ENCODE results near the gene MTUS2.

The MTUS2 gene

GRCh38 chr13:29106651-29107050 is 286.5 kb downstream of the MTUS2 start:
- DNase-seq (ENCODE audit: low read depth in 2 of 2): no peak

DNA sequence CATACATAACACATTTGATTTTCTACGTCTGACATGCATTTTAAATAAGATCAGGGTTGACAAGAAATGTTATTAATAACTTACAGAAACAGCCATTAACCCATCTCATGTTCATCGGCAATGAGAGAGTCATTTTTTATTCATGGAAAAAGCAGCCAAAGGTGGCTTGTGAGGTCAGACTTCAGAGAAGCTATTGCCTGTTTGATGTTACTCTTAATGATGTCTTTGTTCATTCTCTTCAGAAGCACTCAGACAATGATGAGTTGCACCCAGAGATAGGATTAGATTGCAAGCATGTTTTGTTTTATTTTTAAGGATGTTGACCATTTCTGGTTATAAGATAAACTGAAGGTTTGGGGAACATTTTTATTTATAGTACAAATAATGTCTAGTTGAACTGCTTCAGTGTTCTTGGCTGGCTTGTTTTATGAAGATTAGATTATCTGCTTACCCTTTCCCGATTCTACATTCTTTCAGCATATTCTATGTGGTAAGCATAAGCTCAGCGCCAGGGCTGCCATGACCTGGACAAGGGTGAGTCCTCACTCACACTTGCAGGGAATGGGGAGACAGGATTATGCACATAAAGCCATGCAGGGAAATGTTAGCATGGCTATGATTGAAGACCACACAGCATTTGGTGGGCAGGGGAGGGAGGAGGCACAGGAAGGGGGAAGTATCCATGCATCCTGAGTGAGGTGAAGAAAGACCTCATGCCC is 288.1 kb downstream of the MTUS2 start:
- DNase-seq (ENCODE audit: low read depth in 2 of 2): no peak

DNA sequence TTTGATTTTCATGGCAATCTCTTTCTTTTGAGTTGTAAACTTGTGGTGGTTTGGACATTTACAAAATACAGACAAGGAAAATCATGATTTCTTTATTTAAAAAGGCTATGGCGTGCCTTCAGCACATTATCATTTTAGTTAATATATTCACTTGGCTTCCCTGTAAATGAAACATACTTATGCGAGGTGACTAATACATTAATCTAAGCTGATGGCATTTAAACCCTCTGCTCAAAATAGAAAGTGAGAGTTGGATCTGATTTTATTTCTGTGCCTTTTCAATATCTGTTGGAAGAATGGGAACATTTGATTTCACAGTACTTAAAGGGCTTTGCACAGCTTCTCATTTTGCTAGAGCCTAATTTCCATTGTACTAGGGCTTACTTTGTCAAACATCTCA is 289.8 kb downstream of the MTUS2 start:
- DNase-seq (ENCODE audit: low read depth in 2 of 2): no peak

- no peak for DNase-seq (ENCODE audit: low read depth in 2 of 2)
Observed at GRCh38 chr13:29111446-29111845, 291.3 kb downstream of the MTUS2 start.

- DNase-seq (ENCODE audit: low read depth in 2 of 2): no peak
Observed at GRCh38 chr13:29115842-29116241, 295.7 kb downstream of the MTUS2 start.

GRCh38 chr13:29117663-29118062 is 297.5 kb downstream of the MTUS2 start:
- no peak for DNase-seq (ENCODE audit: low read depth in 2 of 2)

DNA sequence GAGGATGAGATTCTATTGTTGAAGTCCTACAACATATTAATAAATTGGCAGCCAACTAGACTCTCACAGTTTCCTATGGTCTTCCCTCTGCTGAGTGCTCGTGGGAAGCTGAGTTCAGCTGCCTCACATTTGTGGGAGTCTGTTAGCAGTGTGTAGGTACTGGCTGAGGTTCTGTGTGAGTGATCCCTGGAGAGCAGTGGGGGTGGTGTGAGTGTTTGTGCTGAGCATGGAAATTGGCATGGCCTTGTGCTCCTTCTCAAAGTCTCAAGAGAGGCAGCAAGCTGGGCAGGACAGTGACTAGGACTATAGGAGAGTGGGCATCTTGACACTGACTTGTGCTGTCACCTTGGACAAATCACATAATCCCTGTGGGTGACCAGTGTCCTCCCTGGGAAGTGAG is 298.3 kb downstream of the MTUS2 start:
- DNase-seq (ENCODE audit: low read depth in 2 of 2): no peak

DNA sequence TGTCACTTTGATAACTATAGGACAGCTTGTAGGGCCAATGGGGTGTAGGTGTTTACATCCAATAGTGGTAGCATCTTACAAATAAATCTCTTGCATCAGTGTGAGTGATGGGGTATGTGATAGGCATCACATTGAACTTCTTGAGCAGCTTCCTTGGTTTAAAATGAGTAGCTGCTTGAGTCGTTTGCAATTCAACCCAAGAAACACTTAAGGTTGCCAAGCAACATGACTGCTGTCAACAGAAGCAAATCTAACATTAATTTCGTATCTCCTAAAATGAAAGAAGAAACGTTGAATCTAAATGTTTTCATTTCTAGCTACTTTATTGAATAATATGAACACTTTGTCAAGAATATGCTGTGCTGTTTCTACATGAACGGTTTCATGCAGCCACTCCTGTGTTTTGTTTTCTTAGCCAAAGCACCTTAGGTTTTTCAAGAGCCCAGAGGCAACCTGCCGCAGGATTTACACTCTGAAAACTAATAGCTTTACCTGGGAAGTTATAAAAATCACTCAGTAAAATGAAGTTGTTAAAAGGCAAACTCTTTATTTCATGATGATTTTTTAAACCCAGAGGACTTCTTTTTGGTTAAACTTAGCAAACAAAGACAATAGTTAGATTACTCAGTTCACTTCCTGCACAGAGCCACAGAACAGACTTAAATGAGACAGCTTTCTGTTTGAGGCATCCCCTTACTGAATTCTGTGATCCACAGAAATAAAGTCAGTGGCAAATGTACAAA is 305.2 kb downstream of the MTUS2 start:
- DNase-seq (ENCODE audit: low read depth in 2 of 2): no peak

- no peak for DNase-seq (ENCODE audit: low read depth in 2 of 2)
Observed at GRCh38 chr13:29125934-29126424, 305.8 kb downstream of the MTUS2 start.

GRCh38 chr13:29129616-29130015 is 309.5 kb downstream of the MTUS2 start:
- DNase-seq (ENCODE audit: low read depth in 2 of 2): no peak

- DNase-seq (ENCODE audit: low read depth in 2 of 2): no peak
Observed at GRCh38 chr13:29131159-29131558, 311.0 kb downstream of the MTUS2 start.

GRCh38 chr13:29131881-29132668 is 311.9 kb downstream of the MTUS2 start:
- no peak for DNase-seq (ENCODE audit: low read depth in 2 of 2)

- DNase-seq (ENCODE audit: low read depth in 2 of 2): no peak
Observed at GRCh38 chr13:29136341-29136740, 316.2 kb downstream of the MTUS2 start.

DNA sequence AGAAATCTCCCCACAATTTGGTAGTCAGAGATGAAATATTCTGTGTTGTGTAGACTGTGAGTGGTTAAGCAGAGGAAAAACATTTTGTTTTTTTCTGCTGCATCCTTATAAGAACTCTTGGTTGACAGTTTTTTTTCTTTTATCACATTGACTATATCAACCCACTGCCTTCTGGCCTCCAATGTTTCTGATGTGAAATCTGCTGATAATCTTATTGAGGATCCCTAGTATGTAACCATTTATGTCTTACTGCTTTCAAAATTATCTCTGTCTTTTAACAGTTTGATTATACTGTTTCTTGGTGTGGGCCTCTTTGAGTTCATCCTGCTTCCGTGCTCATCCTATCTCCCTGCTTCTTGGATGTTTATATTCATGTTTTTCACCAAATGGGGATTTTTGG is 316.9 kb downstream of the MTUS2 start:
- no peak for DNase-seq (ENCODE audit: low read depth in 2 of 2)

DNA sequence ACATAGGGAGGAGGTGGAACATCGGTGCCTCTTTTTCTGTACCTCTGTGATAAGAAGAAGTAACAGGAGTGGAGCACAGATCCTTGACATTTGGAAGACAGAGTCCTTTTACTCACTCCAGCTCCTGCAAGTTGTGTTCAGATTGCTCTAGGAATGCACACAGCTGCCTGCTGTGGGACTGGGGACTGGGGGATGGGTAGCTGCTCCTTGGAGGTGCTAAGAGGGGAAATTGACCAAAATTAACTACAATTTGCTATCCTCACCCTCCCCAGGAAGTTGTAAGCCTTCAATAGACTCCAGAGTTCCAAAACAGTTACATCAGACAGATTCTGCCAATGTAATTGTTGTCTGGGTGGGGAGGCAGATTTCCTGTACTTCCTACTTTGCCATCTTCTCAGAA is 317.9 kb downstream of the MTUS2 start:
- DNase-seq (ENCODE audit: low read depth in 2 of 2): no peak

DNA sequence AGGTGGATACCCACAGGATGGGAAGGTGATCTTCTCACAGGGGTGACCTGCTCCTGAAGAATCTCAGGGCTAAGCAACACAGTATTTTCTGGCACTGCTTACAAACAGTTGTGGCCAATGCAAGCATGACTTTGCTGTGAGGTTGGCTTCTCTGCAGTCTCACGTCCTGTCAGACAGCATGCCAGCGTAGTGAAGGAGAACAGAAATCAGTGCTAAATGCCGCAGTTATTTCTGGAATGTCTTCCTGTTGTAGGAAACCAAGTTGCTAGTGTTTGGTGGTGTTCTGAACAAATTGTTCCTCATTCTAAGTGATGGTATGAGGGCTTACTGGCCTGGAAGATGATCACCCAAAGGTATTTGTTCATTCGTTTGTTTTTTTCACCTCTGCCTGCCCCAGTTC is 320.1 kb downstream of the MTUS2 start:
- no peak for DNase-seq (ENCODE audit: low read depth in 2 of 2)

GRCh38 chr13:29143847-29144246 is 323.7 kb downstream of the MTUS2 start:
- DNase-seq (ENCODE audit: low read depth in 2 of 2): no peak

- DNase-seq (ENCODE audit: low read depth in 2 of 2): no peak
Observed at GRCh38 chr13:29154390-29154789, 334.3 kb downstream of the MTUS2 start.

DNA sequence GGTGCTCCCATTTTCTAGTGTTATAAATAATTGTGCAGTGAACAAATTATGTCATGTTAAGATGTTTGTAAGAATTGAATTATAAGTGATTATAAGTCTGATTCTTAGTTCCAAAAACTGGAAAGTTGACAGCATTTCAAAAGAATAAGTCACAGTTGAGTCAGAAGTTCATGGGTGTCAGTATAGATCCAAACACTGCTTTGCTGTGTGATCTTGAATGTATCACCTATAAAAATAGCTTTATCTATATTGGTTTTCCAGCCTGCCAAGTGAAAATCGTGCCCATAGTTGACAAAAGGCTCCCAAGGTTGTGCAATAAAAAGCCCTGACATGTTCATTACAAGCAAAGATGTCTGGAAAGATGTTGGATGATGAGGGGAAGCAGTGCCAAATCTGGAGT is 336.0 kb downstream of the MTUS2 start:
- DNase-seq (ENCODE audit: low read depth in 2 of 2): no peak

- no peak for DNase-seq (ENCODE audit: low read depth in 2 of 2)
Observed at GRCh38 chr13:29159871-29160270, 339.7 kb downstream of the MTUS2 start.

DNA sequence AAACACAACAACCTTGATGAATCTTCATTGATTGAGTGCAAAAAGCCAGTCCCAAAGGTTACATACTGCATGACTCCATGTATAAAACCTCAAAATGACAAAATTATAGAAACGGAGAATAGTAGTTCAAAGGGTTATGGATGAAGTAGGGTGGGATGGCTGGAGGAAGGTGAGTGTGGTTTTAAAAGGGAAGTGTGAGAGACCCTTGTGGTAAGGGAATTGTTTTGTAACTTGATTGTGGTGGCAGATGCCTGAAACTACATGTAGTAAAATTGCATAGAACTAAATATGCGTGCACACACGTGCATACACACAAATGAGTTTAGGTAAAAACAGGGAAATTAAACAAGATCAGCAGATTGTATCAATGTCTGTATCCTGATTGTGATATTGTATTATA is 340.7 kb downstream of the MTUS2 start:
- DNase-seq (ENCODE audit: low read depth in 2 of 2): no peak

GRCh38 chr13:29161676-29162075 is 341.5 kb downstream of the MTUS2 start:
- no peak for DNase-seq (ENCODE audit: low read depth in 2 of 2)

All from stimulated activated CD8-positive, alpha-beta memory T cell treated with anti-CD3 and anti-CD28 coated beads, Interleukin-7, amount 100 ng/mL, for 4 hours (primary cell).